Cardiac fibroblast (primary cell): ENCODE results near the gene AFF3.

Experiments used
- DNase-seq, 2 donors: peaks; one replicate each; pipeline versions ENCODE4 v3.0.0 to v3.0.0-alpha.2; 2010; ENCODE audit warnings: low read depth in 2 of 2
- H3K4me3 ChIP-seq, 2 donors: replicated peaks in 1 of 2; 1 replicate in 1 of 2; 2 replicates in 1 of 2; pipeline ENCODE4 v1.5.1; 2011; ENCODE audit warnings: low read depth in 2 of 2, low read length in 2 of 2, mild to moderate bottlenecking in 2 of 2, moderate library complexity in 1 of 2
- TF ChIP-seq, protein P1 (sequence below): IDR thresholded peaks from one replicate; pipeline ENCODE4 v1.5.1; 2011; ENCODE audit warnings: low read depth, mild to moderate bottlenecking, low read length, inconsistent platforms

AFF3 gene

DNA sequence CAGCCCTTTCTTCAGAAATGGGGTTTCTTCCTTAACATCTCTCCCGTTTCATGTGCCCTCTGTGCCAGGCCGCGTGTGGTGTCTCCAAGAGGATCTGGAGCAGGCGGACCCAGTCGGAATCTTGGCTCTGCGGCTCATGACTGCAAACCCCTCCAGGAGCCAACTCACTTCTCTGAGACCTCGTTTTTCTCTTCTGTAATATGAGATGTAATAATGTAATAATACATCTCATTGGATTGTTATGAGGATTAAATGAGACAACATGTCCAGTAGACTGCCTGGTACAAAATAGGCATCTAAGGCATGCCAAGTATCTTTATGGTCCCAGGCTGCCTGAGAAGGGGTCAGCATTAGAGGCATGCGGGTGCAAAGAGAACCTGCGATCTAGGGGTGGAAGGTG lies 431.2 kb downstream of the AFF3 start:
- H3K4me3 ChIP-seq = no peak overlapping the region
- no peak for DNase-seq
- TF ChIP-seq, protein P1, sequence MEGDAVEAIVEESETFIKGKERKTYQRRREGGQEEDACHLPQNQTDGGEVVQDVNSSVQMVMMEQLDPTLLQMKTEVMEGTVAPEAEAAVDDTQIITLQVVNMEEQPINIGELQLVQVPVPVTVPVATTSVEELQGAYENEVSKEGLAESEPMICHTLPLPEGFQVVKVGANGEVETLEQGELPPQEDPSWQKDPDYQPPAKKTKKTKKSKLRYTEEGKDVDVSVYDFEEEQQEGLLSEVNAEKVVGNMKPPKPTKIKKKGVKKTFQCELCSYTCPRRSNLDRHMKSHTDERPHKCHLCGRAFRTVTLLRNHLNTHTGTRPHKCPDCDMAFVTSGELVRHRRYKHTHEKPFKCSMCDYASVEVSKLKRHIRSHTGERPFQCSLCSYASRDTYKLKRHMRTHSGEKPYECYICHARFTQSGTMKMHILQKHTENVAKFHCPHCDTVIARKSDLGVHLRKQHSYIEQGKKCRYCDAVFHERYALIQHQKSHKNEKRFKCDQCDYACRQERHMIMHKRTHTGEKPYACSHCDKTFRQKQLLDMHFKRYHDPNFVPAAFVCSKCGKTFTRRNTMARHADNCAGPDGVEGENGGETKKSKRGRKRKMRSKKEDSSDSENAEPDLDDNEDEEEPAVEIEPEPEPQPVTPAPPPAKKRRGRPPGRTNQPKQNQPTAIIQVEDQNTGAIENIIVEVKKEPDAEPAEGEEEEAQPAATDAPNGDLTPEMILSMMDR = no peak

DNA sequence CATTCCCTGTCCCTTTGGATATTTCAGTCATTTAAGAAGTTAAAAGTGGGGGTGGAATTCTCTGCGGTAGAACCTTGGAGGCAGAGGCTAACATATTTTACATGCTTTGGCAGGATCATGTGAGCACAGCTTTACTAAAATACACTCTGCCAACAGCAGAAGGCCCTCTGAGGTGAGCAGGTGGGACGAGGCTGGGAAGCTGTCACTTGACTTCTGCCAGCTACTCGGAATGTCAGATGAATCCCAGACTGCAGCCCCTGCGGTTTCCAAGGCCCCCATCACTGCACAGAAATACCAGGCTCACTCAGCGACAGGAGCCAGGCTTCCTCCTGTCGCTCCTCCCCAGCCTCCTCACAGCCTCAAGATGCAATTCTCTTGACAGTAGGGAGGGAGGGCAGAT lies 431.7 kb downstream of the AFF3 start:
- TF ChIP-seq, protein P1 = no peak
- no peak overlapping the region for H3K4me3 ChIP-seq
- peak in 1 of 2 donors; percentile 24 for DNase-seq

DNA sequence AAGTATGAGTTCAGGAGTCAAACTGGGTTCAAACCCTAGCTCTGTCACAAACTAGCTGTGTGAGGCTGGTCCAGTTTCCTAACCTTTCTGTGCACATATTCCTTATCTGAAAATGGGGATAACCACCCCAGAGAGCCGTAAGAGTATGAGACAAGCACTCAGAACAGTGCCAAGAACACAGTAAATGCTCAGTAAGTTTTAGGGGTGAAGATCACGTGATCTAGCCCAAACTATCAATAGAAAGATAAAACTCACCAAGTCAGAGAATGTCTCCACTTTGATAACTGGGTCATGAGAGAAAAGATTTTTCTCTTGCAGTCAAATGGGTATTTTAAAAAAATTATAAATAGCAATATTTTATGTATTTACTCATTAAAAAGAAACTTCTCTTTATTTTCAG lies 433.2 kb downstream of the AFF3 start:
- no peak for DNase-seq
- no peak overlapping the region for H3K4me3 ChIP-seq
- TF ChIP-seq, protein P1 = no peak

DNA sequence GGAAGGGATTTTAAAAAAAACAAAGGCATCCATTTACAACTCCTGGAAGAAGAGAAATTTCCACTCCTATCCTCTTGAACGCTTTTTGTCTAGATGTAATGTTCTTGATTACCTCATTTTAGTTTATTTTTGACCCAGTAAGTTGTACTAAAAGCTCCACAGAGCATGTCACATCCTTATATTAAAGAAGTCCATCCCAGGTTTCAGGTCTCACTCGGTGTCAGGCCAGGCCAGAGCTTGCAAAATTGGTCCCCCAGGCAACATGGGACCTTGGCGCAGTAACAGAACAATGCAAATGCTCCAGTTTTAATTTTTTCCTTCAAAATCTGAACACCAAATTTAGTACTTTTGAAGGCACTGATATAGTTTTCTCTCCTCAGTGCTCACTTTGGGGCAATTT lies 434.2 kb downstream of the AFF3 start:
- TF ChIP-seq, protein P1 = no peak
- no peak overlapping the region for H3K4me3 ChIP-seq
- DNase-seq = no peak

DNA sequence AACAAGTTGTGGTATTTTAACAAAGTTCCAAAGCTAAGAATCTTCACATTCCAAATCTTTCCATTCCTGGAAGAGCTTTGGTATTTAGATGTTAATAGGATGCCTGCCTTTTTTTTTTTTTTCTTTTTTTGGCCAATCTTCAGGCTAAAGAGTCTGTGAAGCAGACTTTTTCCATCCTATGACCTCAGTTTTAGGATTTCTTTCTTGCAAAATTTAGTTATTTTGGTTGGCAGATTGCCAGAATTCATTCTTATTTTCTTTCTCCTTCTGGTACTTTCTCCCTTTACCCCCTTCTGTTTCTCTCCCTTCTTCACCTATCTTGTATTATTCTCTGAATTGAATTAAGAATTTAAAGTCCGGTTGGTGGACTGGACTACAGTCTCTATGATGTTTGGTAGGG lies 434.8 kb downstream of the AFF3 start:
- TF ChIP-seq, protein P1 = no peak
- H3K4me3 ChIP-seq = no peak overlapping the region
- peak; percentile 35 to 39 for DNase-seq

DNA sequence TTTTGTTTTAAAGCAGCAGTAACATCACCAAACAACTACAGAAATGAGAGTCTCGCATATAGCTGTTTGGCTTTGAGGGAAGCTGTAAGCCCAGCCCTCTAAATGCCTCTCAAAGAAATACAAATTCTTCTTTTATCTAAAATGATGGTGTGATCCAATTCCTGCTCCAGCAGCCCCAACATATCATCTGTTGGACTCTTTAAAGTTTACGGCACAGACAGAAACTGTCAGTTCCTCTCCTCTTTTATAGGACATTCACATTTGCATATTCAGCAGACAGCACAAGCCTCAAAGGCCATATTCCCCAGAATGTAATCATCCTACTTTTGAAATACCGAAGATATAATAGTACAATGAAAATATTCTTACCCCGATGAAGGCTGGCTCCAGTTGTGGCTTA lies 435.7 kb downstream of the AFF3 start:
- H3K4me3 ChIP-seq = no peak overlapping the region
- no peak for DNase-seq
- TF ChIP-seq, protein P1 = no peak

DNA sequence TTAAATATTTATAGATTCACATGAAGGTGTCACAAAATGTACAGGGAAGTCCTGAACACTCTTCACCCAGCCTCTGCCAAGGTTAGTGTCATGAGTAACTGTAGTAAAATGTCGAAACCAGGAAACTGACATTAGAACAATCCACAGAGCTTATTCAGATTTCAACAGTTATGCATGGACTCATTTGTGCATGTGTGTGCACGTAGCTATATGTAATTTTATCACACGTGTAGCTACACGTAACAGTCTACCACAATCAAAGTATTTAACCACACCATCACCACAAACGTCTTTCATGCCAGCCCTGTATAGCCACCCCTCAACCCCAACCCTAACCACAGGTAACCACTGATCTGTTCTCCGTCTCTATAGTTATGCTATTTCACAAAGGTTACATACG lies 440.9 kb downstream of the AFF3 start:
- TF ChIP-seq, protein P1 = no peak
- H3K4me3 ChIP-seq = no peak overlapping the region
- DNase-seq = no peak
